Keratinocyte (primary cell): Measurements from ENCODE around the gene MYH6. TPM values are rescaled to one million over a fixed set of nuclear protein-coding genes. Genes with fewer than 3 reads are reported as not detected.

Source experiments
- DNase-seq: peaks from one replicate; pipeline ENCODE4 v3.0.0-alpha.2; 2011; ENCODE audit warnings: low read depth, missing footprints, low spot score
- FAIRE-seq: peaks from 2 replicates; lab custom pipeline; 2011; peaks lifted over from hg19 to GRCh38; lab: Jason Lieb, UNC
- H2AFZ ChIP-seq: 2 replicates; pipeline ENCODE4 v1.6.0; 2012; ENCODE audit warnings: low read length, control low read depth, inconsistent platforms; ENCODE audit not compliant: control insufficient read depth
- H3K27ac ChIP-seq: 2 replicates; pipeline ENCODE4 v1.5.1; 2011; ENCODE audit warnings: low read length; ENCODE audit not compliant: control insufficient read depth, insufficient read depth
- H3K27me3 ChIP-seq: 3 replicates; pipeline ENCODE4 v1.6.0; 2011; ENCODE audit warnings: low read length; ENCODE audit not compliant: control insufficient read depth, insufficient read depth; ENCODE audit errors: extremely low read depth
- H3K36me3 ChIP-seq, 2 experiments: 2 replicates in 1 of 2; 3 replicates in 1 of 2; pipeline ENCODE4 v1.5.1; 2011; ENCODE audit warnings: low read length in 2 of 2, mild to moderate bottlenecking in 1 of 2; ENCODE audit not compliant: control insufficient read depth in 2 of 2, insufficient read depth in 2 of 2; ENCODE audit errors: extremely low read depth in 1 of 2
- H3K4me1 ChIP-seq: 3 replicates; pipeline ENCODE4 v1.5.1; 2011; ENCODE audit warnings: low read length; ENCODE audit not compliant: control insufficient read depth, insufficient read depth; ENCODE audit errors: extremely low read depth
- H3K4me2 ChIP-seq: 3 replicates; pipeline ENCODE4 v1.6.0; 2011; ENCODE audit warnings: low read depth, low read length; ENCODE audit not compliant: control insufficient read depth, insufficient read depth; ENCODE audit errors: extremely low read depth
- H3K4me3 ChIP-seq, 3 experiments: fragments of 200-600 bp in 1 of 3; sonication (generic) in 1 of 3; 2 replicates in 2 of 3; 3 replicates in 1 of 3; pipeline ENCODE4 v1.5.1; 2011 to 2016; ENCODE audit warnings: low read length in 3 of 3, mild to moderate bottlenecking in 3 of 3, control low read depth in 2 of 3, inconsistent platforms in 1 of 3, low read depth in 1 of 3, mixed read lengths in 1 of 3, mixed run types in 1 of 3, moderate library complexity in 1 of 3; ENCODE audit not compliant: control insufficient read depth in 2 of 3, insufficient read depth in 2 of 3; ENCODE audit errors: extremely low read depth in 1 of 3
- H3K79me2 ChIP-seq: 2 replicates; pipeline ENCODE4 v1.6.0; 2012; ENCODE audit warnings: low read length; ENCODE audit not compliant: control insufficient read depth, insufficient read depth
- H3K9ac ChIP-seq: 3 replicates; pipeline ENCODE4 v1.6.0; 2011; ENCODE audit warnings: low read length; ENCODE audit not compliant: control insufficient read depth, insufficient read depth; ENCODE audit errors: extremely low read depth
- H3K9me1 ChIP-seq: 3 replicates; pipeline ENCODE4 v1.6.0; 2011; ENCODE audit warnings: low read length; ENCODE audit not compliant: control insufficient read depth, insufficient read depth; ENCODE audit errors: extremely low read depth
- H3K9me3 ChIP-seq: 2 replicates; pipeline ENCODE4 v1.5.1; 2012; ENCODE audit warnings: low read depth, low read length; ENCODE audit not compliant: control insufficient read depth
- H4K20me1 ChIP-seq: 3 replicates; pipeline ENCODE4 v1.6.0; 2011; ENCODE audit warnings: low read length; ENCODE audit not compliant: control insufficient read depth, insufficient read depth; ENCODE audit errors: extremely low read depth
- EZH2 ChIP-seq: IDR thresholded peaks from one replicate; pipeline ENCODE4 v1.6.1; 2012; ENCODE audit warnings: inconsistent platforms, mild to moderate bottlenecking, low read length, moderate library complexity
- dilution Hi-C: fragments of 300-500 bp; cut with MboI; formaldehyde crosslinking; loops from one replicate; pipeline ENCODE4 v1.7.0; 2020; ENCODE audit warnings: low sequenced_read_pairs; ENCODE audit not compliant: extremely low pct_ligation_motif_present
- polyA plus RNA-seq, 5 experiments: library from polyadenylated mRNA; depleted of rRNA in 3 of 5; stranded (reverse) in 3 of 5; stranded (forward) in 1 of 5; unstranded in 1 of 5; fragments of >200 nt; gene quantifications; 1 replicate in 1 of 5; 2 replicates in 3 of 5; 3 replicates in 1 of 5; pipeline versions ENCODE4 v1.2.1 to v1.2.3, GENCODE V29; 2011 to 2012; ENCODE audit warnings: missing spikeins in 2 of 5, low read depth in 1 of 5, low replicate concordance in 1 of 5
- TF ChIP-seq, protein P1 (sequence below), 3 experiments: IDR thresholded peaks in 1 of 3; conservative IDR thresholded peaks in 1 of 3; optimal IDR thresholded peaks in 1 of 3; 2 replicates in 2 of 3; 3 replicates in 1 of 3; pipeline versions ENCODE3 to v1.5.1; 2011; ENCODE audit warnings: low read length in 3 of 3, mild to moderate bottlenecking in 3 of 3, moderate library complexity in 2 of 3, control low read depth in 1 of 3, inconsistent platforms in 1 of 3; ENCODE audit not compliant: insufficient read depth in 2 of 3; ENCODE audit errors: extremely low read depth in 1 of 3

The MYH6 gene
- polyA plus RNA-seq, 1 donor (not counting 4 experiments of a cell fraction or from before 2014, with no cell fraction given), result not detected

DNA sequence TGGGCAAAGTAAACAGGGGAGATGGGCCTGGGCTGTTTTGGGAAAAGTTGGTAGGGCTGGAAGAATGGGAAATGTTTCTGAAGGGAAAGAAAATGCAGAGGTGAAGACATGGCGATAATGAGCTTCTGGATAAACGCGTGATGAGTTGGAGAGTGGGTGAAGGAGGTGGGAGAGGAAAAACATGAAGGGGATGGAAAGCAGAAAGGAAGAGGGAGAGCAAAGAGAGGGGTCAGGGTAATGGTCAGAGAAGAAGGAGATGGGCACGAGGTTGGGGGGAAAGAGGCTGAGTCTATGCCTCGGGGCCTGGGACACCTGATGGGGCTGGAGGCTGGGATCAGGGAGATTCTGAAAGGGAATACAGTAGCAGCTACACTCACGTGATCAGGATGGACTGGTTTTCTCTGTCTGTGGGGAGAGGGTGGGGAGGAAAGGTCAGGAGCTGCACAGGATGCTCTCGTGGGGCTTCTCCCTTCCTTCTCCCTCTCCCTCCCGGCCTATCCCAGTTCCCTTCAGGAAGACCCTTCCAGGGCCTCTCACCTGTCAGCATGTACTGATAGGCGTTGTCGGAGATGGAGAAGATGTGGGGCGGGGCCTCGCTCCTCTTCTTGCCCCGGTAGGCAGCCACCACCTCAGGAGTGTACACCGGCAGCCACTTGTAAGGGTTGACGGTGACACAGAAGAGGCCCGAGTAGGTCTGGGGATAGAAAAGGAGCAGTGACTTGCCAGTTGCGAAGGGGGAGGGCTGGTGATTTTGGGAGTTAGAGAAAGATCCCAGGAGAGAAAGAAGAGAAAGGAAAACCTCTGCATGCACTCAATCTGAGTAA is 24.2 kb upstream of the MYH6 start:
- dilution Hi-C loops, result no loop called here
- no peak for FAIRE-seq
- no peak overlapping the region for H3K9ac ChIP-seq

DNA sequence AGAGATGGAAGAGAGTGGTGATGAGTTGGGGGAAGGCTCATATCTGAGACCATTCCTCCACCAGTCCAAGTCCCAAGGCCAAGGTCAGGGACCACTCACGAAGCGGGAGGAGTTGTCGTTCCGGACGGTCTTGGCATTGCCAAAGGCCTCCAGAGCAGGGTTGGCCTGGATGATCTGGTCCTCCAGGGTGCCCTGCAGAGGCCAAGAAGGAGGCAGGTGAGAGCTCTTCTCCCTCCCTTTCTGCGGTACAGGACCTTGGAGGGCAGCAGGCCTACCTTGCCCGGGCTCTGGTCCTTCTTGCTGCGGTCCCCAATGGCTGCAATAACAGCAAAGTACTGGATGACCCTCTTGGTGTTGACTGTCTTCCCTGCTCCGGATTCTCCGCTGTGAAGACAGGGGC is 23.4 kb upstream of the MYH6 start:
- H3K27ac ChIP-seq, result no peak overlapping the region
- H3K4me2 ChIP-seq, result no peak overlapping the region
- H2AFZ ChIP-seq, result no peak overlapping the region
- DNase-seq (no peak), FAIRE-seq (no peak)
- peaks cover 2% of the 10 kb centered on the region for H3K27me3 ChIP-seq
- no peak overlapping the region for H3K9ac ChIP-seq
- no peaks in the 10 kb centered on the region for H3K79me2 ChIP-seq
- no peaks in the 10 kb centered on the region for H3K4me1 ChIP-seq
- dilution Hi-C loops, result no loop called here
- H3K36me3 ChIP-seq, result no peaks in the 10 kb centered on the region
- H3K9me3 ChIP-seq, result no peaks in the 10 kb centered on the region
- H3K4me3 ChIP-seq, result no peak overlapping the region
- no peaks in the 10 kb centered on the region for H3K9me1 ChIP-seq
- no peaks in the 10 kb centered on the region for H4K20me1 ChIP-seq
- TF ChIP-seq, protein P1, sequence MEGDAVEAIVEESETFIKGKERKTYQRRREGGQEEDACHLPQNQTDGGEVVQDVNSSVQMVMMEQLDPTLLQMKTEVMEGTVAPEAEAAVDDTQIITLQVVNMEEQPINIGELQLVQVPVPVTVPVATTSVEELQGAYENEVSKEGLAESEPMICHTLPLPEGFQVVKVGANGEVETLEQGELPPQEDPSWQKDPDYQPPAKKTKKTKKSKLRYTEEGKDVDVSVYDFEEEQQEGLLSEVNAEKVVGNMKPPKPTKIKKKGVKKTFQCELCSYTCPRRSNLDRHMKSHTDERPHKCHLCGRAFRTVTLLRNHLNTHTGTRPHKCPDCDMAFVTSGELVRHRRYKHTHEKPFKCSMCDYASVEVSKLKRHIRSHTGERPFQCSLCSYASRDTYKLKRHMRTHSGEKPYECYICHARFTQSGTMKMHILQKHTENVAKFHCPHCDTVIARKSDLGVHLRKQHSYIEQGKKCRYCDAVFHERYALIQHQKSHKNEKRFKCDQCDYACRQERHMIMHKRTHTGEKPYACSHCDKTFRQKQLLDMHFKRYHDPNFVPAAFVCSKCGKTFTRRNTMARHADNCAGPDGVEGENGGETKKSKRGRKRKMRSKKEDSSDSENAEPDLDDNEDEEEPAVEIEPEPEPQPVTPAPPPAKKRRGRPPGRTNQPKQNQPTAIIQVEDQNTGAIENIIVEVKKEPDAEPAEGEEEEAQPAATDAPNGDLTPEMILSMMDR (optimal IDR thresholded peaks at IDR 0.05 in 1 of 3, IDR thresholded peaks at IDR 0.05 in 1 of 3, conservative IDR thresholded peaks at IDR 0.05 in 1 of 3; ENCODE audit: extremely low read depth in 1 of 3, insufficient read depth in 2 of 3, low read length in 3 of 3), result no peak
- no peak for TF ChIP-seq EZH2

More for the DNA sequence above, 24.2 kb upstream of the MYH6 start:
- no peaks in the 10 kb centered on the region for H3K36me3 ChIP-seq
- peaks cover 2% of the 10 kb centered on the region for H3K27me3 ChIP-seq
- H3K4me1 ChIP-seq, result no peaks in the 10 kb centered on the region
- H3K9me3 ChIP-seq, result no peaks in the 10 kb centered on the region
- no peak for DNase-seq
- H3K79me2 ChIP-seq, result no peaks in the 10 kb centered on the region
- H3K4me3 ChIP-seq, result no peak overlapping the region
- no peak overlapping the region for H3K27ac ChIP-seq
- TF ChIP-seq, protein P1 (optimal IDR thresholded peaks at IDR 0.05 in 1 of 3, IDR thresholded peaks at IDR 0.05 in 1 of 3, conservative IDR thresholded peaks at IDR 0.05 in 1 of 3; ENCODE audit: extremely low read depth in 1 of 3, insufficient read depth in 2 of 3, low read length in 3 of 3), result no peak
- no peak for TF ChIP-seq EZH2
- H3K9me1 ChIP-seq, result no peaks in the 10 kb centered on the region
- no peak overlapping the region for H2AFZ ChIP-seq
- no peaks in the 10 kb centered on the region for H4K20me1 ChIP-seq
- no peak overlapping the region for H3K4me2 ChIP-seq
